ENCODE results near the gene CLDN9. TPM values are rescaled to one million over a fixed set of nuclear protein-coding genes. Genes with fewer than 3 reads are reported as not detected.

Gene CLDN9
- total RNA-seq, 1 experiment from 2014 or later = 1.3 TPM

GRCh38 chr16:2979669-2980226, 33.0 kb upstream of the CLDN9 start:
- no peak for DNase-seq
- Histone ChIP-seq H3K4me1 (ENCODE audit: insufficient read depth, low read length) (no peaks in the 10 kb centered on the region), H3K9me3 (ENCODE audit: control insufficient read depth, low read depth, low read length) (no peaks in the 10 kb centered on the region), H3K4me2 (ENCODE audit: insufficient read depth, insufficient read length, low read length) (peak overlapping the region; percentile 28), H4K20me1 (ENCODE audit: control insufficient read depth, insufficient read depth, insufficient read length) (no peaks in the 10 kb centered on the region), H3K23ac (ENCODE audit: insufficient read length, low read depth, low read length) (no peak overlapping the region), H4K8ac (replicated peaks; ENCODE audit: insufficient read length, low read depth, low read length) (no peak overlapping the region), H2BK12ac (ENCODE audit: insufficient read length, low read depth, low read length) (no peak overlapping the region), H3K79me1 (ENCODE audit: insufficient read depth, low read depth, low read length, poor library complexity, severe bottlenecking) (no peaks in the 10 kb centered on the region), H4K5ac (ENCODE audit: insufficient read length, low read depth, low read length) (no peak overlapping the region), H3K9ac (ENCODE audit: extremely low read depth, insufficient read length, low read length) (peak overlapping the region; percentile 50), H3K56ac (ENCODE audit: insufficient read length, low read depth, low read length) (no peak overlapping the region), H3K4ac (ENCODE audit: low read depth, low read length) (no peak overlapping the region), H2AK5ac (ENCODE audit: insufficient read length, low read length) (no peak overlapping the region), H2BK5ac (ENCODE audit: insufficient read length, low read length) (no peak overlapping the region), H3K79me2 (ENCODE audit: insufficient read depth, low read length) (no peaks in the 10 kb centered on the region; the same call in 1 of the 2 replicates), H3K18ac (ENCODE audit: insufficient read length, low read depth, low read length) (no peak overlapping the region), H2BK15ac (ENCODE audit: low read depth, low read length) (no peak overlapping the region), H2AFZ (ENCODE audit: low read length) (no peak overlapping the region), H2BK120ac (ENCODE audit: low read depth, low read length, poor library complexity, severe bottlenecking) (no peak overlapping the region), H3K27ac (ENCODE audit: insufficient read length, low read depth, low read length) (no peak overlapping the region), H3K27me3 (ENCODE audit: insufficient read depth, low read length) (no peaks in the 10 kb centered on the region), H2BK20ac (ENCODE audit: low read depth, low read length, poor library complexity, severe bottlenecking) (no peak overlapping the region), H3K23me2 (ENCODE audit: insufficient read length, low read depth, low read length, poor library complexity, severe bottlenecking) (peaks cover 9% of the 10 kb centered on the region), H3K14ac (ENCODE audit: insufficient read depth, low read length) (no peak overlapping the region; the same call in 1 of the 2 replicates), H3T11ph (ENCODE audit: low read length) (no peak overlapping the region), H4K91ac (ENCODE audit: insufficient read length, low read depth, low read length) (no peak overlapping the region)
- H3K4me3 Mint-ChIP-seq = peak overlapping the region; percentile 87 to 90
- H3K27me3 Mint-ChIP-seq (ENCODE audit: low read depth) = peaks cover 3% of the 10 kb centered on the region
- H3K4me1 Mint-ChIP-seq = peaks cover 26 to 31% of the 10 kb centered on the region in 2 experiments
- no CpG with 5 or more reads among the region's 43 CpGs for WGBS (ENCODE audit: extremely low coverage, insufficient read length, low lambda C conversion rate)
- TF ChIP-seq CTCF (conservative IDR thresholded peaks at IDR 0.05) = no peak
- peak overlapping the region in 2 of 3 experiments; percentile 14 to 85; a peak in 3 of 7 replicates for H3K27ac Mint-ChIP-seq
- H3K9me3 Mint-ChIP-seq = no peaks in the 10 kb centered on the region
- H3K36me3 Mint-ChIP-seq (ENCODE audit: insufficient read depth in 1 of 3, low read depth in 3 of 3) = peaks cover 7 to 33% (median 24%) of the 10 kb centered on the region in 3 experiments; a peak in 6 of 7 replicates
